H1 (cell line): Measurements from ENCODE around the gene SLC39A11. TPM values are rescaled to one million over a fixed set of nuclear protein-coding genes. Genes with fewer than 3 reads are reported as not detected.

Experiments used
- CTCF ChIA-PET: fragments of 300-600 bp; sonication (Branson Sonifier 250); formaldehyde crosslinking; loops from one replicate; lab custom pipeline; 2021; ENCODE audit not compliant: partially characterized antibody; lab: Charles Lee
- POLR2A ChIA-PET: fragments of 300-600 bp; sonication (Branson Sonifier 250); formaldehyde crosslinking; loops from one replicate; lab custom pipeline; 2021; ENCODE audit warnings: inconsistent platforms; ENCODE audit not compliant: partially characterized antibody; lab: Charles Lee
- DNase-seq, 2 experiments: peaks; one replicate each; pipeline versions ENCODE4 v3.0.0 to v3.0.0-alpha.2; 2010 to 2022; ENCODE audit warnings: low spot score in 2 of 2, low read depth in 1 of 2, mixed read lengths in 1 of 2
- FAIRE-seq: peaks from 2 replicates; lab custom pipeline; 2011; peaks lifted over from hg19 to GRCh38; lab: Jason Lieb, UNC
- H2AFZ ChIP-seq: 2 replicates; pipeline ENCODE4 v1.8.1; 2012; ENCODE audit warnings: low read length, inconsistent platforms
- H2AK5ac ChIP-seq: 2 replicates; pipeline ENCODE4 v1.6.1; 2013; ENCODE audit warnings: low read depth, low read length
- H2BK120ac ChIP-seq: replicated peaks from 2 replicates; pipeline ENCODE3; 2013; ENCODE audit warnings: low read depth, low read length, inconsistent platforms
- H2BK12ac ChIP-seq: 2 replicates; pipeline ENCODE4 v1.6.1; 2013; ENCODE audit warnings: low read depth, low read length
- H2BK15ac ChIP-seq: 2 replicates; pipeline ENCODE4 v1.6.1; 2013; ENCODE audit warnings: low read length
- H2BK20ac ChIP-seq: 2 replicates; pipeline ENCODE4 v1.6.1; 2013; ENCODE audit warnings: low read length
- H2BK5ac ChIP-seq: 2 replicates; pipeline ENCODE4 v1.6.1; 2013; ENCODE audit warnings: low read depth, low read length
- H3K14ac ChIP-seq: 2 replicates; pipeline ENCODE4 v1.6.1; 2013; ENCODE audit warnings: inconsistent platforms; ENCODE audit not compliant: insufficient read length
- H3K18ac ChIP-seq: 2 replicates; pipeline ENCODE4 v1.6.1; 2013; ENCODE audit warnings: low read length; ENCODE audit errors: extremely low read depth
- H3K23ac ChIP-seq: 2 replicates; pipeline ENCODE4 v1.6.1; 2013; ENCODE audit warnings: inconsistent platforms; ENCODE audit not compliant: insufficient read length
- H3K23me2 ChIP-seq: 2 replicates; pipeline ENCODE4 v1.6.1; 2013; ENCODE audit warnings: low read depth, low read length
- H3K27ac ChIP-seq: 2 replicates; pipeline ENCODE4 v1.6.1; 2011; ENCODE audit warnings: low read depth, low read length, inconsistent platforms
- H3K27me3 ChIP-seq, 4 experiments: replicated peaks in 1 of 4; 1 replicate in 1 of 4; 2 replicates in 3 of 4; pipeline versions ENCODE4 v1.6.1 to v1.8.1; 2011 to 2013; ENCODE audit warnings: low read length in 3 of 4, mild to moderate bottlenecking in 3 of 4, inconsistent platforms in 2 of 4, mixed read lengths in 2 of 4, moderate library complexity in 1 of 4; ENCODE audit not compliant: control insufficient read depth in 3 of 4, insufficient read depth in 3 of 4; ENCODE audit errors: extremely low read depth in 1 of 4
- H3K36me3 ChIP-seq, 4 experiments: 2 replicates each; pipeline versions ENCODE4 v1.6.1 to v1.8.1; 2011 to 2013; ENCODE audit warnings: mild to moderate bottlenecking in 4 of 4, low read length in 3 of 4, moderate library complexity in 2 of 4, control low read depth in 1 of 4, inconsistent platforms in 1 of 4; ENCODE audit not compliant: insufficient read depth in 4 of 4, control insufficient read depth in 2 of 4
- H3K4ac ChIP-seq: replicated peaks from 2 replicates; pipeline ENCODE3; 2013; ENCODE audit warnings: low read length, low read depth, mixed read lengths, inconsistent platforms; ENCODE audit not compliant: insufficient read length
- H3K4me1 ChIP-seq, 4 experiments: replicated peaks in 1 of 4; 1 replicate in 1 of 4; 2 replicates in 3 of 4; pipeline versions ENCODE4 v1.6.1 to v1.8.1; 2011 to 2013; ENCODE audit warnings: low read length in 3 of 4, inconsistent platforms in 2 of 4, mixed read lengths in 1 of 4; ENCODE audit not compliant: insufficient read depth in 4 of 4, control insufficient read depth in 3 of 4
- H3K4me2 ChIP-seq, 2 experiments: 2 replicates each; pipeline versions ENCODE4 v1.6.1 to v1.8.1; 2011 to 2013; ENCODE audit warnings: low read depth in 2 of 2, low read length in 2 of 2, control low read depth in 1 of 2, inconsistent platforms in 1 of 2, mild to moderate bottlenecking in 1 of 2; ENCODE audit not compliant: insufficient read depth in 1 of 2
- H3K4me3 ChIP-seq, 4 experiments: fragments of 200-600, 300-600 bp in 1 of 4; sonication (generic), shearing (Covaris generic), sonication (Bioruptor Twin) in 1 of 4; 2 replicates each; pipeline versions ENCODE4 v1.5.1 to v1.8.1; 2011 to 2016; ENCODE audit warnings: low read length in 4 of 4, low read depth in 3 of 4, control low read depth in 2 of 4, inconsistent platforms in 2 of 4, mild to moderate bottlenecking in 2 of 4, mixed read lengths in 1 of 4, moderate library complexity in 1 of 4; ENCODE audit not compliant: insufficient read depth in 2 of 4; ENCODE audit errors: extremely low read depth in 1 of 4
- H3K56ac ChIP-seq: replicated peaks from 2 replicates; pipeline ENCODE3; 2013; ENCODE audit warnings: low read depth, mild to moderate bottlenecking, mixed read lengths, low read length, inconsistent platforms; ENCODE audit not compliant: insufficient read length
- H3K79me1 ChIP-seq: 2 replicates; pipeline ENCODE4 v1.6.1; 2013; ENCODE audit warnings: low read depth, low read length, control low read depth
- H3K79me2 ChIP-seq, 2 experiments: 2 replicates each; pipeline versions ENCODE4 v1.6.1 to v1.8.1; 2012 to 2013; ENCODE audit warnings: low read length in 2 of 2, mild to moderate bottlenecking in 2 of 2, inconsistent platforms in 1 of 2; ENCODE audit not compliant: insufficient read depth in 2 of 2, control insufficient read depth in 1 of 2
- H3K9ac ChIP-seq, 4 experiments: replicated peaks in 1 of 4; 1 replicate in 1 of 4; 2 replicates in 3 of 4; pipeline versions ENCODE4 v1.6.1 to v1.8.1; 2011 to 2013; ENCODE audit warnings: low read depth in 3 of 4, low read length in 3 of 4, control low read depth in 2 of 4, mild to moderate bottlenecking in 2 of 4, moderate library complexity in 2 of 4, inconsistent platforms in 1 of 4; ENCODE audit errors: extremely low read depth in 1 of 4
- H3K9me3 ChIP-seq, 2 experiments: 2 replicates each; pipeline versions ENCODE4 v1.6.1 to v1.8.1; 2012 to 2013; ENCODE audit warnings: mild to moderate bottlenecking in 2 of 2, moderate library complexity in 2 of 2, control low read depth in 1 of 2, inconsistent platforms in 1 of 2, low read depth in 1 of 2, low read length in 1 of 2, mixed read lengths in 1 of 2; ENCODE audit not compliant: insufficient read depth in 2 of 2
- H4K20me1 ChIP-seq, 2 experiments: replicated peaks in 1 of 2; 2 replicates each; pipeline versions ENCODE3 to v1.8.1; 2011 to 2013; ENCODE audit warnings: inconsistent platforms in 2 of 2, low read length in 2 of 2, mild to moderate bottlenecking in 1 of 2; ENCODE audit not compliant: insufficient read depth in 2 of 2, control insufficient read depth in 1 of 2
- H4K5ac ChIP-seq: 2 replicates; pipeline ENCODE4 v1.6.1; 2013; ENCODE audit warnings: low read length, low read depth, mixed read lengths, inconsistent platforms; ENCODE audit not compliant: insufficient read length
- H4K8ac ChIP-seq: 2 replicates; pipeline ENCODE4 v1.8.0; 2013; ENCODE audit warnings: mild to moderate bottlenecking, moderate library complexity, low read length, inconsistent platforms; ENCODE audit not compliant: insufficient read depth; ENCODE audit errors: extremely low read depth
- H4K91ac ChIP-seq: replicated peaks from 2 replicates; pipeline ENCODE3; 2013; ENCODE audit warnings: low read length, mixed read lengths, inconsistent platforms; ENCODE audit not compliant: insufficient read length
- KDM5A ChIP-seq: fragments of 200-600 bp; IDR thresholded peaks from 2 replicates; pipeline ENCODE4 v1.7.1; 2012; ENCODE audit warnings: mild to moderate bottlenecking, low read length, inconsistent platforms, mixed read lengths
- RAD21 ChIP-seq, 2 experiments: IDR thresholded peaks in 1 of 2; conservative IDR thresholded peaks in 1 of 2; 2 replicates each; pipeline ENCODE4 v1.6.1; 2011; ENCODE audit warnings: low read depth in 2 of 2, low read length in 2 of 2, improper control_type of control experiment in 1 of 2, inconsistent platforms in 1 of 2, mild to moderate bottlenecking in 1 of 2, moderate library complexity in 1 of 2
- TEAD4 ChIP-seq: IDR thresholded peaks from 2 replicates; pipeline ENCODE4 v1.6.1; 2012; ENCODE audit warnings: low read depth, low read length, inconsistent platforms, mixed read lengths
- WGBS, 2 experiments: shearing (Covaris generic) in 1 of 2; methylation state at CpG; one replicate each; pipeline versions ENCODE4 v1.1.6 to v1.1.7; 2013 to 2015; ENCODE audit warnings: low lambda C conversion rate in 2 of 2, mixed read lengths in 2 of 2, inconsistent platforms in 1 of 2, low coverage in 1 of 2, missing lambda C conversion rate in 1 of 2; ENCODE audit not compliant: insufficient replicate concordance in 2 of 2, insufficient coverage in 1 of 2, insufficient read length in 1 of 2; ENCODE audit errors: extremely low coverage in 1 of 2, missing lambda C conversion rate in 1 of 2; 5-methylcytosine and 5-hydroxymethylcytosine counted together
- polyA plus RNA-seq, 7 experiments: library from polyadenylated mRNA; depleted of rRNA in 3 of 7; stranded (reverse) in 5 of 7; unstranded in 2 of 7; fragments of >200 nt in 5 of 7; fragments of 200-250 nt in 2 of 7; gene quantifications; 1 replicate in 5 of 7; 2 replicates in 1 of 7; 4 replicates in 1 of 7; pipeline versions ENCODE4 v1.2.1 to v1.2.3, GENCODE V29; 2011 to 2013; ENCODE audit warnings: missing spikeins in 2 of 7, mixed read lengths in 2 of 7
- total RNA-seq: library from RNA; stranded (reverse); fragmentation: NEBNext Ultra II Directional; extraction: Animal tissue kit (Norgen Biotek cat#: 25700); gene quantifications from 2 replicates; pipeline ENCODE4 v1.2.1, GENCODE V29; 2021

The SLC39A11 gene
- total and polyA plus RNA-seq, 2 of the 8 experiments (the other 6 are each of a cell fraction or from before 2014, with no cell fraction given): 12.2 to 19.6 TPM

- H2BK120ac ChIP-seq: no peak overlapping the region
- H3K4me3 ChIP-seq: no peak overlapping the region
- no peaks in the 10 kb centered on the region for H3K9me3 ChIP-seq
- H2AFZ ChIP-seq: no peak overlapping the region
- H4K20me1 ChIP-seq: no peaks in the 10 kb centered on the region
- no peak overlapping the region for H2BK5ac ChIP-seq
- no peaks in the 10 kb centered on the region for H3K36me3 ChIP-seq
- H4K5ac ChIP-seq: no peak overlapping the region
- H2AK5ac ChIP-seq: no peak overlapping the region
- H3K23me2 ChIP-seq: no peaks in the 10 kb centered on the region
- no peak overlapping the region for H3K56ac ChIP-seq
- H2BK20ac ChIP-seq: no peak overlapping the region
- H3K4me2 ChIP-seq: no peak overlapping the region
- no peaks in the 10 kb centered on the region for H3K79me1 ChIP-seq
- POLR2A ChIA-PET: interaction anchor here (0.7 to 2.3 kb wide), 3 partner anchors 8 to 24 kb away, joined by 3 to 9 read pairs (median 3); no protein-coding TSS in a partner anchor
- peaks cover 0 to 4% (median 3%) of the 10 kb centered on the region in 4 experiments; a peak in 3 of 7 replicates for H3K4me1 ChIP-seq
- CTCF ChIA-PET: interaction anchor here (0.8 to 5.7 kb wide), 8 partner anchors 9 to 115 kb away, joined by 3 to 32 read pairs (median 4); no protein-coding TSS in a partner anchor
- no peaks in the 10 kb centered on the region for H3K79me2 ChIP-seq
- H3K9ac ChIP-seq: no peak overlapping the region
- TF ChIP-seq TEAD4 (no peak), KDM5A (no peak), RAD21 (IDR thresholded peaks at IDR 0.05 in 1 of 2, conservative IDR thresholded peaks at IDR 0.05 in 1 of 2; ENCODE audit: low read depth in 2 of 2, low read length in 2 of 2) (no peak)
- 92% methylated on average over 9 of the region's 9 CpGs; no CpG with 5 or more reads in 1 of the 2 experiments for WGBS, 2 experiments
- no peak overlapping the region for H3K14ac ChIP-seq
- no peak overlapping the region for H4K91ac ChIP-seq
- H3K18ac ChIP-seq: no peak overlapping the region
- no peak overlapping the region for H3K27ac ChIP-seq
- no peak overlapping the region for H3K23ac ChIP-seq
- peaks cover 0 to 2% (median 0%) of the 10 kb centered on the region in 4 experiments; a peak in 2 of 7 replicates for H3K27me3 ChIP-seq
- DNase-seq (no peak), FAIRE-seq (no peak)
- H3K4ac ChIP-seq: no peak overlapping the region
- no peak overlapping the region for H2BK15ac ChIP-seq
- no peak overlapping the region for H2BK12ac ChIP-seq
- no peak overlapping the region for H4K8ac ChIP-seq
These were observed 481.3 kb downstream of the SLC39A11 start for GRCh38 chr17:72611172-72611571.
